Cardiac muscle cell (in vitro differentiated cells and primary cell): ENCODE results near the gene RUNDC3A. TPM values are rescaled to one million over a fixed set of nuclear protein-coding genes. Genes with fewer than 3 reads are reported as not detected.

Source experiments
- DNase-seq, 2 donors: peaks; one replicate each; pipeline versions ENCODE4 v3.0.0 to v3.0.0-alpha.2; 2010 to 2017; ENCODE audit warnings: low read depth in 1 of 2, low spot score in 1 of 2
- H3K27ac ChIP-seq: fragments of 200-600 bp; sonication (generic); 2 replicates; pipeline ENCODE4 v1.5.1; 2016
- H3K27me3 ChIP-seq: fragments of 200-600 bp; sonication (generic); 2 replicates; pipeline ENCODE4 v1.6.0; 2016; ENCODE audit warnings: control low read depth
- H3K36me3 ChIP-seq: fragments of 200-600 bp; sonication (generic); 2 replicates; pipeline ENCODE4 v1.5.1; 2016; ENCODE audit warnings: control low read depth
- H3K4me1 ChIP-seq: fragments of 200-600 bp; sonication (generic); 2 replicates; pipeline ENCODE4 v1.8.1; 2017; ENCODE audit warnings: low read depth, mild to moderate bottlenecking, mixed run types
- H3K4me3 ChIP-seq: fragments of 200-600 bp; sonication (generic); 2 replicates; pipeline ENCODE4 v1.5.1; 2016; ENCODE audit warnings: mild to moderate bottlenecking
- H3K9me3 ChIP-seq: fragments of 200-600 bp; sonication (generic); 2 replicates; pipeline ENCODE4 v1.5.1; 2017; ENCODE audit warnings: low read depth, mild to moderate bottlenecking, control low read depth
- CTCF ChIP-seq: IDR thresholded peaks from 2 replicates; pipeline ENCODE4 v1.5.1; 2012; ENCODE audit warnings: low read depth, mild to moderate bottlenecking, low read length
- polyA plus RNA-seq: library from polyadenylated mRNA; unstranded; fragments of >200 nt; fragmentation: Nextera tagmentation; extraction: Ambion mirVana; gene quantifications from 2 replicates; pipeline ENCODE4 v1.2.1, GENCODE V29; 2016
- total RNA-seq: library from RNA; depleted of rRNA; stranded (reverse); fragments of >200 nt; gene quantifications from 2 replicates; pipeline ENCODE4 v1.2.3, GENCODE V29; 2016

The RUNDC3A gene
- total and polyA plus RNA-seq, 2 experiments from 2014 or later = 1.9 to 5.8 TPM

GRCh38 chr17:44279666-44280391 lies 28.6 kb upstream of the RUNDC3A start:
- H3K9me3 ChIP-seq = no peaks in the 10 kb centered on the region
- peak; percentile 35 to 92 for DNase-seq
- no peaks in the 10 kb centered on the region for H3K36me3 ChIP-seq
- no peaks in the 10 kb centered on the region for H3K27me3 ChIP-seq
- no peak overlapping the region for H3K27ac ChIP-seq
- no peaks in the 10 kb centered on the region for H3K4me1 ChIP-seq
- TF ChIP-seq CTCF = no peak
- H3K4me3 ChIP-seq = no peak overlapping the region

GRCh38 chr17:44280392-44280937 lies 27.9 kb upstream of the RUNDC3A start:
- no peak for TF ChIP-seq CTCF
- Histone ChIP-seq H3K36me3 (no peaks in the 10 kb centered on the region), H3K9me3 (no peaks in the 10 kb centered on the region), H3K4me3 (no peak overlapping the region), H3K27me3 (no peaks in the 10 kb centered on the region), H3K27ac (no peak overlapping the region), H3K4me1 (no peaks in the 10 kb centered on the region)
- DNase-seq = no peak

- no peak overlapping the region for H3K27ac ChIP-seq
- H3K4me3 ChIP-seq = no peak overlapping the region
- H3K9me3 ChIP-seq = no peaks in the 10 kb centered on the region
- H3K4me1 ChIP-seq = no peaks in the 10 kb centered on the region
- H3K27me3 ChIP-seq = no peaks in the 10 kb centered on the region
- no peak for DNase-seq
- TF ChIP-seq CTCF = no peak
- H3K36me3 ChIP-seq = no peaks in the 10 kb centered on the region
Measured at GRCh38 chr17:44281570-44281969, 26.8 kb upstream of the RUNDC3A start.

GRCh38 chr17:44282264-44282663 lies 26.1 kb upstream of the RUNDC3A start:
- H3K27ac ChIP-seq = no peak overlapping the region
- no peaks in the 10 kb centered on the region for H3K9me3 ChIP-seq
- DNase-seq = no peak
- no peaks in the 10 kb centered on the region for H3K4me1 ChIP-seq
- H3K27me3 ChIP-seq = no peaks in the 10 kb centered on the region
- no peak for TF ChIP-seq CTCF
- no peaks in the 10 kb centered on the region for H3K36me3 ChIP-seq
- H3K4me3 ChIP-seq = no peak overlapping the region

GRCh38 chr17:44283344-44284023 lies 24.9 kb upstream of the RUNDC3A start:
- TF ChIP-seq CTCF = no peak

More at GRCh38 chr17:44283344-44284023, 24.9 kb upstream of the RUNDC3A start:
- Histone ChIP-seq H3K27me3 (no peaks in the 10 kb centered on the region), H3K4me3 (no peak overlapping the region), H3K27ac (no peak overlapping the region), H3K36me3 (no peaks in the 10 kb centered on the region), H3K4me1 (no peaks in the 10 kb centered on the region), H3K9me3 (no peaks in the 10 kb centered on the region)
- no peak for DNase-seq
